ENCODE results near the gene LIN7B. TPM values are rescaled to one million over a fixed set of nuclear protein-coding genes. Genes with fewer than 3 reads are reported as not detected.

LIN7B gene
- total RNA-seq, 1 experiment from 2014 or later: 1.8 TPM

GRCh38 chr19:49160450-49161189 lies 46.5 kb downstream of the LIN7B start:
- DNase-seq (ENCODE audit: extremely low read depth, low read depth): no peak

DNA sequence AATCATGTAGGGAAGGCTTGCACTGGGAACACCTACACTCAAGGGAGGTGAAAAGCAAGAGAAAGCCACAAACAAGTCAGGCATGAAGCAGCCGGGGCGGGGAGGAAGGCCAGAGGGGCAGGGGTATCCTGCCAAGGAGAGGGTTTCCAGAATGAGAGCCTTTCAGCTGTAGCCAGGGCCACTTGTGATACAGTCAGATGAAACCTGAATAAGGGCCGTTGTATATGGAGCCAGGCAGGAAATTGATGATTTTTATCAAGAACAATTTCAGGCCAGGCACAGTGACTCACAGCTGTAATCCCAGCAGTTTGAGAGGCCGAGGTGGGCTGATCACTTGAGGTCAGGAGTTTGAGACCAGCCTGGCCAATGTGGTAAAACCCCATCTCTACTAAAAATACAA lies 47.8 kb downstream of the LIN7B start:
- no peak for DNase-seq (ENCODE audit: extremely low read depth, low read depth)

- DNase-seq (ENCODE audit: extremely low read depth, low read depth): no peak
These were observed 51.1 kb downstream of the LIN7B start for GRCh38 chr19:49165111-49165750.

- DNase-seq (ENCODE audit: extremely low read depth, low read depth): no peak
These were observed 51.7 kb downstream of the LIN7B start for GRCh38 chr19:49165865-49166301.

- DNase-seq (ENCODE audit: extremely low read depth, low read depth): no peak
These were observed 53.8 kb downstream of the LIN7B start for GRCh38 chr19:49167857-49168409.

Small RNA genes lying within 50 kb of the gene (small RNA-seq; reads per million reads assigned to genes)
- gene RN7SL708P: 0 reads per million in 2 experiments

Other genes with a start within 250 kb of the LIN7B start
- 0.58 and 1.2 TPM in 2 replicates for gene PLEKHA4, start 245.8 kb upstream of the LIN7B start, total RNA-seq (2014; rRNA removed; shearing (Covaris generic))
- 83.3 and 85.6 TPM in 2 replicates for gene PPP1R15A, start 241.9 kb upstream of the LIN7B start, total RNA-seq (2014; rRNA removed; shearing (Covaris generic))
- not detected in 2 replicates for gene TULP2, start 215.6 kb upstream of the LIN7B start, total RNA-seq (2014; rRNA removed; shearing (Covaris generic))
- 87.9 and 97.4 TPM in 2 replicates for gene NUCB1, start 214.1 kb upstream of the LIN7B start, total RNA-seq (2014; rRNA removed; shearing (Covaris generic))
- 0.55 TPM in 1 of 2 replicates, not detected in the other for gene DHDH, start 180.7 kb upstream of the LIN7B start, total RNA-seq (2014; rRNA removed; shearing (Covaris generic))
- gene BAX, start 159.5 kb upstream of the LIN7B start, total RNA-seq (2014; rRNA removed; shearing (Covaris generic)): 93.6 and 95.9 TPM in 2 replicates
- gene FTL, start 149.1 kb upstream of the LIN7B start, total RNA-seq (2014; rRNA removed; shearing (Covaris generic)): 10,502 and 11,625 TPM in 2 replicates
- 17.5 and 19.8 TPM in 2 replicates for gene GYS1, start 121.1 kb upstream of the LIN7B start, total RNA-seq (2014; rRNA removed; shearing (Covaris generic))
- gene RUVBL2, start 120.5 kb upstream of the LIN7B start, total RNA-seq (2014; rRNA removed; shearing (Covaris generic)): 165 and 179 TPM in 2 replicates
- not detected in 2 replicates for gene LHB, start 97.3 kb upstream of the LIN7B start, total RNA-seq (2014; rRNA removed; shearing (Covaris generic))
- not detected in 2 replicates for gene CGB3, start 90.0 kb upstream of the LIN7B start, total RNA-seq (2014; rRNA removed; shearing (Covaris generic))
- not detected in 2 replicates for gene CGB2, start 82.5 kb upstream of the LIN7B start, total RNA-seq (2014; rRNA removed; shearing (Covaris generic))
- not detected in 2 replicates for gene CGB1, start 77.5 kb upstream of the LIN7B start, total RNA-seq (2014; rRNA removed; shearing (Covaris generic))
- gene CGB5, start 70.5 kb upstream of the LIN7B start, total RNA-seq (2014; rRNA removed; shearing (Covaris generic)): not detected in 2 replicates
- not detected in 2 replicates for gene CGB8, start 65.3 kb upstream of the LIN7B start, total RNA-seq (2014; rRNA removed; shearing (Covaris generic))
- gene CGB7, start 56.6 kb upstream of the LIN7B start, total RNA-seq (2014; rRNA removed; shearing (Covaris generic)): not detected in 2 replicates
- not detected in 2 replicates for gene NTF4, start 49.6 kb upstream of the LIN7B start, total RNA-seq (2014; rRNA removed; shearing (Covaris generic))
- not detected in 2 replicates for gene KCNA7, start 41.7 kb upstream of the LIN7B start, total RNA-seq (2014; rRNA removed; shearing (Covaris generic))
- gene SNRNP70, start 28.9 kb upstream of the LIN7B start, total RNA-seq (2014; rRNA removed; shearing (Covaris generic)): 113 and 137 TPM in 2 replicates
- 0.59 and 2.3 TPM in 2 replicates for gene C19orf73, start 4.8 kb downstream of the LIN7B start, total RNA-seq (2014; rRNA removed; shearing (Covaris generic))
- 4.5 and 6.2 TPM in 2 replicates for gene PPFIA3, start 5.2 kb downstream of the LIN7B start, total RNA-seq (2014; rRNA removed; shearing (Covaris generic))
- gene HRC, start 41.0 kb downstream of the LIN7B start, total RNA-seq (2014; rRNA removed; shearing (Covaris generic)): not detected in 2 replicates
- 2.8 and 3.9 TPM in 2 replicates for gene TRPM4, start 43.4 kb downstream of the LIN7B start, total RNA-seq (2014; rRNA removed; shearing (Covaris generic))
- gene SLC6A16, start 210.8 kb downstream of the LIN7B start, total RNA-seq (2014; rRNA removed; shearing (Covaris generic)): 0.30 and 0.43 TPM in 2 replicates
- gene CD37, start 221.0 kb downstream of the LIN7B start, total RNA-seq (2014; rRNA removed; shearing (Covaris generic)): not detected in 2 replicates
- 13.7 and 13.8 TPM in 2 replicates for gene TEAD2, start 248.0 kb downstream of the LIN7B start, total RNA-seq (2014; rRNA removed; shearing (Covaris generic))
- gene DKKL1, start 249.5 kb downstream of the LIN7B start, total RNA-seq (2014; rRNA removed; shearing (Covaris generic)): not detected in 2 replicates